Measurements from ENCODE around the gene WBP2.

Gene WBP2

GRCh38 chr17:75897160-75898019, 42.3 kb upstream of the WBP2 start:
- Histone ChIP-seq H3K27me3 (ENCODE audit: insufficient read depth, low read depth) (no peaks in the 10 kb centered on the region), H3K9ac (peak overlapping the region; percentile 93; the same call in 1 of the 2 replicates), H4K20me1 (ENCODE audit: insufficient read depth) (no peaks in the 10 kb centered on the region), H3K4me1 (ENCODE audit: low read depth, poor library complexity, severe bottlenecking) (peaks cover 26% of the 10 kb centered on the region), H3K79me2 (ENCODE audit: insufficient read depth, low read depth) (peaks cover 28% of the 10 kb centered on the region), H2AFZ (ENCODE audit: low read depth) (no peak overlapping the region), H3K4me2 (peak overlapping the region; percentile 41; the same call in 1 of the 2 replicates), H3K36me3 (ENCODE audit: insufficient read depth) (peaks cover 7% of the 10 kb centered on the region; the same call in 1 of the 2 replicates), H3K4me3 (IDR thresholded peaks at IDR 0.05; ENCODE audit: insufficient read depth, low read depth, low read length) (no peak overlapping the region), H3K27ac (no peak overlapping the region)
- TF ChIP-seq CTCF (conservative IDR thresholded peaks at IDR 0.05; ENCODE audit: low read depth, low read length), result no peak

- no peaks in the 10 kb centered on the region for H4K20me1 ChIP-seq (ENCODE audit: insufficient read depth)
- peak within 1 kb of the TSS; percentile 93 for H3K9ac ChIP-seq
- peak within 1 kb of the TSS; percentile 82 for H3K27ac ChIP-seq
- TF ChIP-seq CTCF (conservative IDR thresholded peaks at IDR 0.05; ENCODE audit: low read depth, low read length), result no peak
- H3K4me2 ChIP-seq, result peak within 1 kb of the TSS; percentile 86
- no peaks in the 10 kb centered on the region for H3K27me3 ChIP-seq (ENCODE audit: insufficient read depth, low read depth)
- peaks cover 28% of the 10 kb centered on the region for H3K79me2 ChIP-seq (ENCODE audit: insufficient read depth, low read depth)
- peaks cover 2% of the 10 kb centered on the region; the same call in 1 of the 2 replicates for H3K36me3 ChIP-seq (ENCODE audit: insufficient read depth)
- peak within 1 kb of the TSS; percentile 72 for H3K4me3 ChIP-seq (IDR thresholded peaks at IDR 0.05; ENCODE audit: insufficient read depth, low read depth, low read length)
- H3K4me1 ChIP-seq (ENCODE audit: low read depth, poor library complexity, severe bottlenecking), result peaks cover 26% of the 10 kb centered on the region
- H2AFZ ChIP-seq (ENCODE audit: low read depth), result peak within 1 kb of the TSS; percentile 67
These were observed 41.5 kb upstream of the WBP2 start, which contains the start of gene TRIM65 for GRCh38 chr17:75896415-75897159. TRIM65 (minus strand) TSS chr17:75896951; CDS start chr17:75896937, 14 bp downstream.

GRCh38 chr17:75895370-75896155, 40.4 kb upstream of the WBP2 start:
- H3K4me2 ChIP-seq, result peak overlapping the region; percentile 86
- no peaks in the 10 kb centered on the region for H3K36me3 ChIP-seq (ENCODE audit: insufficient read depth)
- peaks cover 26% of the 10 kb centered on the region for H3K4me1 ChIP-seq (ENCODE audit: low read depth, poor library complexity, severe bottlenecking)
- H3K9ac ChIP-seq, result peak overlapping the region; percentile 93
- H3K79me2 ChIP-seq (ENCODE audit: insufficient read depth, low read depth), result peaks cover 28% of the 10 kb centered on the region
- no peaks in the 10 kb centered on the region for H4K20me1 ChIP-seq (ENCODE audit: insufficient read depth)
- H3K4me3 ChIP-seq (IDR thresholded peaks at IDR 0.05; ENCODE audit: insufficient read depth, low read depth, low read length), result peak overlapping the region; percentile 72
- TF ChIP-seq CTCF (conservative IDR thresholded peaks at IDR 0.05; ENCODE audit: low read depth, low read length), result no peak; the same call in 1 of the 2 replicates
- peak overlapping the region; percentile 82 for H3K27ac ChIP-seq
- peak overlapping the region; percentile 67 for H2AFZ ChIP-seq (ENCODE audit: low read depth)
- H3K27me3 ChIP-seq (ENCODE audit: insufficient read depth, low read depth), result no peaks in the 10 kb centered on the region

Data from KMS-11 (cell line).